HL-60 (cell line): ENCODE data around the gene LIX1.

Experiments used
- DNase-seq, 2 experiments: peaks; one replicate each; pipeline ENCODE4 v3.0.0-alpha.2; 2010 to 2020; ENCODE audit warnings: low read depth in 1 of 2, low spot score in 1 of 2
- H3K27ac ChIP-seq: fragments of 250-450 bp; sonication (Bioruptor Pico); replicated peaks from 2 replicates; pipeline ENCODE4 v1.5.1; 2020; ENCODE audit warnings: mild to moderate bottlenecking, moderate library complexity
- H3K27me3 ChIP-seq: fragments of 250-450 bp; sonication (Bioruptor Pico); 2 replicates; pipeline ENCODE4 v1.5.1; 2021; ENCODE audit warnings: mild to moderate bottlenecking, moderate library complexity; ENCODE audit not compliant: insufficient read depth, poor library complexity, severe bottlenecking
- H3K4me3 ChIP-seq: replicated peaks from 2 replicates; pipeline ENCODE4 v1.5.1; 2011; ENCODE audit warnings: mild to moderate bottlenecking, control low read depth, low read length; ENCODE audit not compliant: insufficient read depth
- GABPA ChIP-seq: IDR thresholded peaks from 2 replicates; pipeline ENCODE4 v1.6.1; 2012; ENCODE audit warnings: low read depth
- POLR2AphosphoS5 ChIP-seq: IDR thresholded peaks from 2 replicates; pipeline ENCODE4 v1.6.1; 2012; ENCODE audit warnings: low read depth
- REST ChIP-seq: IDR thresholded peaks from 2 replicates; pipeline ENCODE4 v1.6.1; 2012; ENCODE audit warnings: low read depth; ENCODE audit not compliant: insufficient replicate concordance
- SPI1 ChIP-seq: IDR thresholded peaks from 2 replicates; pipeline ENCODE4 v1.6.1; 2012; ENCODE audit warnings: low read depth, mild to moderate bottlenecking, borderline replicate concordance
- TF ChIP-seq, protein P1 (sequence below): IDR thresholded peaks from one replicate; pipeline ENCODE4 v1.5.1; 2011; ENCODE audit warnings: low read length, control low read depth, inconsistent platforms; ENCODE audit not compliant: insufficient read depth

The LIX1 gene

DNA sequence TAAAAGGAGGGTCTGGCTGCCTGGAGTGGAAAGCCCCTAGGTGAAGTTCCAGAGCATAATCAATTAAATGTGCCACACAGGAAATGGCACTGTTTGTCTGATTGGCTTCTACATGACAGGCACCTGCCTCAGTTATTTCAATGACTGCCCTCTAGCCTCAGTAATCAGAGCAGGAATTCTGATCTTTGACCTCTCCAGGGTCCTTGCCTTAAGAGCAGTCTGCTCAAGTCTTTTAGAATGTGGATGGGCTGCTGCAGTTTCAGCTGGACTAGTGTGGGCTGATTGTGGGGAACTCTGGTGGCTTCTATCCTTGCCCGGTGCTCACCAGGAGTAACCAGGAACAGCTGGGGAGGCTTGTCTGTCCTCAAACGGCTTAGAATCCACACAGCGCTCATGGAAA lies 98.9 kb downstream of the LIX1 start:
- no peak for DNase-seq
- TF ChIP-seq SPI1: no peak
- no peak overlapping the region for H3K27ac ChIP-seq
- no peaks in the 10 kb centered on the region for H3K27me3 ChIP-seq
- no peak overlapping the region for H3K4me3 ChIP-seq

- no peak for DNase-seq
- Histone ChIP-seq H3K4me3 (no peak overlapping the region), H3K27me3 (no peaks in the 10 kb centered on the region), H3K27ac (no peak overlapping the region)
- TF ChIP-seq POLR2AphosphoS5 (no peak), GABPA (no peak), REST (no peak), SPI1 (no peak)
- TF ChIP-seq, protein P1, sequence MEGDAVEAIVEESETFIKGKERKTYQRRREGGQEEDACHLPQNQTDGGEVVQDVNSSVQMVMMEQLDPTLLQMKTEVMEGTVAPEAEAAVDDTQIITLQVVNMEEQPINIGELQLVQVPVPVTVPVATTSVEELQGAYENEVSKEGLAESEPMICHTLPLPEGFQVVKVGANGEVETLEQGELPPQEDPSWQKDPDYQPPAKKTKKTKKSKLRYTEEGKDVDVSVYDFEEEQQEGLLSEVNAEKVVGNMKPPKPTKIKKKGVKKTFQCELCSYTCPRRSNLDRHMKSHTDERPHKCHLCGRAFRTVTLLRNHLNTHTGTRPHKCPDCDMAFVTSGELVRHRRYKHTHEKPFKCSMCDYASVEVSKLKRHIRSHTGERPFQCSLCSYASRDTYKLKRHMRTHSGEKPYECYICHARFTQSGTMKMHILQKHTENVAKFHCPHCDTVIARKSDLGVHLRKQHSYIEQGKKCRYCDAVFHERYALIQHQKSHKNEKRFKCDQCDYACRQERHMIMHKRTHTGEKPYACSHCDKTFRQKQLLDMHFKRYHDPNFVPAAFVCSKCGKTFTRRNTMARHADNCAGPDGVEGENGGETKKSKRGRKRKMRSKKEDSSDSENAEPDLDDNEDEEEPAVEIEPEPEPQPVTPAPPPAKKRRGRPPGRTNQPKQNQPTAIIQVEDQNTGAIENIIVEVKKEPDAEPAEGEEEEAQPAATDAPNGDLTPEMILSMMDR: no peak
Measured at GRCh38 chr5:97042996-97043395, 99.4 kb downstream of the LIX1 start.
